Ovary (tissue), 9 donors: ENCODE data around the gene TEX54. TPM values are rescaled to one million over a fixed set of nuclear protein-coding genes. Genes with fewer than 3 reads are reported as not detected.
"Not testable (repeated sequence)": the region's sequence is repeated elsewhere in the genome, so short reads cannot be mapped to it uniquely, and the experiment has no call there.

ENCODE experiments used
- DNase-seq, 5 donors: peaks; one replicate each; pipeline ENCODE4 v3.0.0-alpha.2; 2019 to 2020
- H3K27ac ChIP-seq, 2 donors: fragments of 200-600 bp; one replicate each; pipeline versions ENCODE4 v1.5.1 to v1.8.0; 2019 to 2022
- H3K27me3 ChIP-seq: fragments of 200-600 bp; one replicate; pipeline ENCODE4 v1.8.0; 2022
- H3K36me3 ChIP-seq: fragments of 200-600 bp; sonication (generic); one replicate; pipeline ENCODE4 v1.5.1; 2019
- H3K4me1 ChIP-seq: one replicate; pipeline ENCODE4 v1.8.1; 2013; ENCODE audit warnings: mild to moderate bottlenecking, moderate library complexity; ENCODE audit not compliant: insufficient read depth
- H3K4me3 ChIP-seq: fragments of 200-600 bp; sonication (generic); one replicate; pipeline ENCODE4 v1.5.1; 2017
- H3K9me3 ChIP-seq, 2 donors: fragments of 200-600 bp in 1 of 2; sonication (generic) in 1 of 2; one replicate each; pipeline versions ENCODE4 v1.5.1 to v1.8.1; 2013 to 2019; ENCODE audit warnings: mild to moderate bottlenecking in 1 of 2, moderate library complexity in 1 of 2
- CTCF ChIP-seq, 3 donors: fragments of 450-650 bp in 2 of 3; fragments of 200-600 bp in 1 of 3; IDR thresholded peaks; one replicate each; pipeline versions ENCODE4 v1.5.1 to v1.8.0; 2016 to 2022; ENCODE audit warnings: antibody characterized with exemption in 3 of 3, mild to moderate bottlenecking in 1 of 3
- EP300 ChIP-seq: sonication (generic); formaldehyde crosslinking; IDR thresholded peaks from one replicate; pipeline ENCODE4 v1.6.1; 2017; ENCODE audit warnings: antibody characterized with exemption
- POLR2A ChIP-seq: fragments of 450-650 bp; IDR thresholded peaks from one replicate; pipeline ENCODE4 v1.6.1; 2017; ENCODE audit warnings: antibody characterized with exemption, mild to moderate bottlenecking, moderate library complexity
- WGBS, 3 donors: extraction: QIAGEN DNeasy Blood & Tissue Kit in 1 of 3; methylation state at CpG; one replicate each; pipeline versions ENCODE4 v1.1.5 to v1.1.7; 2013 to 2017; 5-methylcytosine and 5-hydroxymethylcytosine counted together
- intact Hi-C, 4 donors: fragments of 100-400 bp; cut with DNase I; formaldehyde crosslinking; loops; one replicate each; pipeline versions ENCODE4 v1.11.0 to v1.15.1; 2022 to 2023
- polyA plus RNA-seq, 2 donors: library from polyadenylated mRNA; stranded (reverse); fragments of 200-250 nt in 1 of 2; fragments of 350-450 nt in 1 of 2; fragmentation: Illumina TruSeq in 1 of 2; extraction: RNeasy Lipid Tissue Mini Kit (QIAGEN cat#74804) in 1 of 2; gene quantifications; one replicate each; pipeline ENCODE4 v1.2.3, GENCODE V29; 2013 to 2014
- total RNA-seq, 7 donors: library from RNA; depleted of rRNA in 2 of 7; stranded (reverse); fragments of >200 nt in 2 of 7; fragmentation: NEBNext Ultra II Directional in 3 of 7; extraction: Animal tissue kit (Norgen Biotek cat#: 25700) in 3 of 7; gene quantifications; one replicate each; pipeline versions ENCODE4 v1.1.0 to v1.2.4, GENCODE V29; 2016 to 2023
- donor health status: DM: no; HTN: no; CAD: no; lungs with moderate emphysema.
- donor health status: DM: no; HTN: no; CAD: no.
- donor health status: Bipolar disorder and iron deficiency.
- donor health status: DM: yes; HTN: yes; CAD: no.
- donor health status: DM: no; HTN: no; CAD: no.
- donor health status: DM: yes; HTN: yes; CAD: no.

TEX54 gene
- total and polyA plus RNA-seq, 9 donors = not detected

GRCh38 chr11:62847767-62848314, 15.2 kb upstream of the TEX54 start:
- no peaks in the 10 kb centered on the region for H3K4me1 ChIP-seq
- no peaks in the 10 kb centered on the region for H3K36me3 ChIP-seq
- intact Hi-C loops = no loop called here
- WGBS, 3 donors = 81 to 91% (median 91%) methylated on average over 1 of the region's 1 CpG
- DNase-seq = no peak
- no peak overlapping the region for H3K4me3 ChIP-seq
- H3K27me3 ChIP-seq = no peaks in the 10 kb centered on the region
- TF ChIP-seq POLR2A (no peak), EP300 (no peak), CTCF (IDR thresholded peaks at IDR 0.05) (no peak)
- H3K27ac ChIP-seq = no peak overlapping the region
- no peaks in the 10 kb centered on the region for H3K9me3 ChIP-seq

GRCh38 chr11:62846177-62846576, 13.5 kb upstream of the TEX54 start:
- H3K36me3 ChIP-seq = no peaks in the 10 kb centered on the region
- no peaks in the 10 kb centered on the region for H3K27me3 ChIP-seq
- 85 to 94% (median 91%) methylated on average over 3 of the region's 3 CpGs for WGBS, 3 donors
- DNase-seq = no peak
- H3K4me3 ChIP-seq = no peak overlapping the region
- no peak overlapping the region for H3K27ac ChIP-seq
- H3K9me3 ChIP-seq = no peaks in the 10 kb centered on the region
- TF ChIP-seq POLR2A (no peak), EP300 (no peak)
- intact Hi-C loops = no loop called here
- H3K4me1 ChIP-seq = no peaks in the 10 kb centered on the region

- no peak overlapping the region for H3K4me3 ChIP-seq
- H3K27ac ChIP-seq = no peak overlapping the region
- H3K36me3 ChIP-seq = no peaks in the 10 kb centered on the region
- DNase-seq = no peak
- 94 to 95% (median 95%) methylated on average over 3 of the region's 3 CpGs for WGBS, 3 donors
- no peak for TF ChIP-seq CTCF (IDR thresholded peaks at IDR 0.05)
- TF ChIP-seq POLR2A = no peak
- TF ChIP-seq EP300 = no peak
- H3K4me1 ChIP-seq = no peaks in the 10 kb centered on the region
- H3K27me3 ChIP-seq = no peaks in the 10 kb centered on the region
- no peaks in the 10 kb centered on the region for H3K9me3 ChIP-seq
- intact Hi-C loops = loop anchor here in 1 of 4 donors (5.0 kb wide), 1 partner anchor 117 kb away; the partner anchor contains the start of genes HNRNPUL2 and TTC9C
Measured at GRCh38 chr11:62844154-62844553, 11.5 kb upstream of the TEX54 start.

- Histone ChIP-seq H3K9me3 (no peaks in the 10 kb centered on the region), H3K27me3 (no peaks in the 10 kb centered on the region), H3K27ac (no peak overlapping the region), H3K36me3 (no peaks in the 10 kb centered on the region), H3K4me3 (no peak overlapping the region), H3K4me1 (no peaks in the 10 kb centered on the region)
- TF ChIP-seq POLR2A = no peak
- TF ChIP-seq EP300 = no peak
- TF ChIP-seq CTCF (IDR thresholded peaks at IDR 0.05) = no peak
- DNase-seq = no peak
- 91 to 96% (median 95%) methylated on average over 3 of the region's 3 CpGs for WGBS, 3 donors
- intact Hi-C loops = loop anchor here in 1 of 4 donors (5.0 kb wide), 1 partner anchor 116 kb away; the partner anchor contains the start of genes HNRNPUL2 and TTC9C
Measured at GRCh38 chr11:62843466-62843865, 10.8 kb upstream of the TEX54 start.

GRCh38 chr11:62842891-62843290, 10.2 kb upstream of the TEX54 start:
- H3K4me3 ChIP-seq, H3K36me3 ChIP-seq, DNase-seq, H3K9me3 ChIP-seq, H3K27me3 ChIP-seq, H3K4me1 ChIP-seq: not testable (repeated sequence)
- WGBS, 3 donors = 80 to 85% (median 81%) methylated on average over 9 of the region's 9 CpGs
- intact Hi-C loops = loop anchor here in 1 of 4 donors (5.0 kb wide), 1 partner anchor 116 kb away; the partner anchor contains the start of genes HNRNPUL2 and TTC9C
- peak overlapping the region; percentile 95 to 98 for H3K27ac ChIP-seq
